Ovary (tissue), 9 donors: ENCODE measurements around the gene MUC6. TPM values are rescaled to one million over a fixed set of nuclear protein-coding genes. Genes with fewer than 3 reads are reported as not detected.
A peak's percentile ranks its signal among the peaks of the same experiment; 100 is the strongest.

Experiments used
- DNase-seq, 5 donors: peaks; one replicate each; pipeline ENCODE4 v3.0.0-alpha.2; 2019 to 2020
- H3K27ac ChIP-seq, 2 donors: fragments of 200-600 bp; one replicate each; pipeline versions ENCODE4 v1.5.1 to v1.8.0; 2019 to 2022
- H3K27me3 ChIP-seq: fragments of 200-600 bp; one replicate; pipeline ENCODE4 v1.8.0; 2022
- H3K36me3 ChIP-seq: fragments of 200-600 bp; sonication (generic); one replicate; pipeline ENCODE4 v1.5.1; 2019
- H3K4me1 ChIP-seq: one replicate; pipeline ENCODE4 v1.8.1; 2013; ENCODE audit warnings: mild to moderate bottlenecking, moderate library complexity; ENCODE audit not compliant: insufficient read depth
- H3K4me3 ChIP-seq: fragments of 200-600 bp; sonication (generic); one replicate; pipeline ENCODE4 v1.5.1; 2017
- H3K9me3 ChIP-seq, 2 donors: fragments of 200-600 bp in 1 of 2; sonication (generic) in 1 of 2; one replicate each; pipeline versions ENCODE4 v1.5.1 to v1.8.1; 2013 to 2019; ENCODE audit warnings: mild to moderate bottlenecking in 1 of 2, moderate library complexity in 1 of 2
- CTCF ChIP-seq, 3 donors: fragments of 450-650 bp in 2 of 3; fragments of 200-600 bp in 1 of 3; IDR thresholded peaks; one replicate each; pipeline versions ENCODE4 v1.5.1 to v1.8.0; 2016 to 2022; ENCODE audit warnings: antibody characterized with exemption in 3 of 3, mild to moderate bottlenecking in 1 of 3
- EP300 ChIP-seq: sonication (generic); formaldehyde crosslinking; IDR thresholded peaks from one replicate; pipeline ENCODE4 v1.6.1; 2017; ENCODE audit warnings: antibody characterized with exemption
- POLR2A ChIP-seq: fragments of 450-650 bp; IDR thresholded peaks from one replicate; pipeline ENCODE4 v1.6.1; 2017; ENCODE audit warnings: antibody characterized with exemption, mild to moderate bottlenecking, moderate library complexity
- WGBS, 3 donors: extraction: QIAGEN DNeasy Blood & Tissue Kit in 1 of 3; methylation state at CpG; one replicate each; pipeline versions ENCODE4 v1.1.5 to v1.1.7; 2013 to 2017; 5-methylcytosine and 5-hydroxymethylcytosine counted together
- intact Hi-C, 4 donors: fragments of 100-400 bp; cut with DNase I; formaldehyde crosslinking; loops; one replicate each; pipeline versions ENCODE4 v1.11.0 to v1.15.1; 2022 to 2023
- polyA plus RNA-seq, 2 donors: library from polyadenylated mRNA; stranded (reverse); fragments of 200-250 nt in 1 of 2; fragments of 350-450 nt in 1 of 2; fragmentation: Illumina TruSeq in 1 of 2; extraction: RNeasy Lipid Tissue Mini Kit (QIAGEN cat#74804) in 1 of 2; gene quantifications; one replicate each; pipeline ENCODE4 v1.2.3, GENCODE V29; 2013 to 2014
- total RNA-seq, 7 donors: library from RNA; depleted of rRNA in 2 of 7; stranded (reverse); fragments of >200 nt in 2 of 7; fragmentation: NEBNext Ultra II Directional in 3 of 7; extraction: Animal tissue kit (Norgen Biotek cat#: 25700) in 3 of 7; gene quantifications; one replicate each; pipeline versions ENCODE4 v1.1.0 to v1.2.4, GENCODE V29; 2016 to 2023
- donor health status: DM: no; HTN: no; CAD: no; lungs with moderate emphysema.
- donor health status: DM: no; HTN: no; CAD: no.
- donor health status: Bipolar disorder and iron deficiency.
- donor health status: DM: yes; HTN: yes; CAD: no.
- donor health status: DM: no; HTN: no; CAD: no.
- donor health status: DM: yes; HTN: yes; CAD: no.

The MUC6 gene
- total and polyA plus RNA-seq, 9 donors: 0.02 to 7.2 (median 0.31) TPM; not detected in 1

DNA sequence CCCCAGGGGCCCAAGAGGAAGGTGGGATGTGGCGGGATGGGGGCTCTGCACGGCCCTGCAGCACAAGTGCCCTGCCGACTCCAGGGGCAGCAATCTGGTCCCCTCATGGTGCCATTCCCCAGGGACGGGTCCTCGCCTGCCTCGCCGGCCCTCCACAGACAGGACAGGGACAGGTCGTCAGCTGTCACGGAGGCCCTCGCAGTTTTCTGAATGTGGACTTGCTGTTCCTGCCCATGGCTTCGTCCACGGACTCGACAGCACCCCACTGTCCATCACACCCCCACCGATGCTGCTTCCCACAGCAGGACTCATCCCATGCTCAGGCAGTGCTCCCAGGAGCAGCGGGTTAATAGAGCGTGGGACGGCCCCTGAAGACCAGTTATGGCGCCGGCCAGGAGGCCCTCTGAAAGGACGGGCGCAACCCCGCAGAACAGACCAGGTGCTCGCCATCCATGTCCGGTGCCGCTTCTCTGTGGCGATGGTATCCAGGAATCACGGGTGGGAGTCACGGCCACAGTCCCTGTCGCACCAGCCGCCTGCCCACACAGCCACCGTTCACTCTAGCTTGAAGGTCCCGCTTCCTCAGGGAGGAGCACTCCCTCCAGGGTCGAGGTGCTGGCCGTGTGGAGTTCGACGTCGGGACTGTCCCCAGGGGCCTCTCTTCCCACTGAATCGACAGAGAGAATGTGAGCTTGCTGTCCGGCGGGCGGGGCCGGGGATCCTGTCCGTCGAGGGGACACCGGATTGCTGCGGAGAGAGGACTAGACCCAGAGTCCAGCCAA lies 19.7 kb upstream of the MUC6 start:
- intact Hi-C loops: loop anchor here in 1 of 4 donors (10.0 kb wide), 1 partner anchor 201 kb away; no protein-coding TSS in a partner anchor
- peak in 4 of 5 donors; percentile 5 to 30 (median 10) for DNase-seq
- no peaks in the 10 kb centered on the region for H3K27me3 ChIP-seq
- TF ChIP-seq CTCF (IDR thresholded peaks at IDR 0.05): no peak
- no peak for TF ChIP-seq POLR2A
- TF ChIP-seq EP300: no peak
- 76 to 79% (median 78%) methylated on average over 46 of the region's 46 CpGs for WGBS, 3 donors
- no peaks in the 10 kb centered on the region for H3K4me1 ChIP-seq
- H3K9me3 ChIP-seq: no peaks in the 10 kb centered on the region
- H3K27ac ChIP-seq: no peak overlapping the region
- H3K4me3 ChIP-seq: no peak overlapping the region
- no peaks in the 10 kb centered on the region for H3K36me3 ChIP-seq

DNA sequence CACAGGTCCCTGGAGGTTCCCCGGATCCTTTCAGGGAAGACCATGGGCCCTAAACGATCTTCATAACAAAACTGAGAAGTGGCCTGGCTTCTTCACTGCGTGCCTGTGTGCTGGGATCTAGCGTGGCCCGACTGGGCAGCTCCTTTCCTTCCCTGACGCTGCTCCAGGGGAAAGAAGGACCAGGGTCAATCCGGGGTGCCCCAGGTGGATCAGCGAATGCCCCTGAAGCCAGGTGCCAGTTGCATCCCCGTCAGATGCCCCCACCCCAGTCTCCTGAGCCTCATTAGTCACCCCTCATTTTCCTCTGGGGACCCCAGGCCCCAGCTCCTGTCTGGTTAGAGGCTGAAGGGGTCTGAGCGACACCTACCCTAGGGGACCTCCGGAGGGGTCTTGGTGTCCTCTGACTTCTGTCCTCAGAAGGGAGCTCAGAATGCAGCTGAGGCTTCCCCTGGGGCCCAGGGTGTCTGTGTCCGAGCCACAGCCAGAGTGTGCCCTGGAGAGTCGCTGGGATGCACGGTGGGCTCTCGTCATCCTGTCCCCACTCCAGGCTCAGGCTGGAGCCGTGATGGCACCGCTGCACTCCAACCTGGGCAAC lies 18.7 kb upstream of the MUC6 start:
- peak in 2 of 5 donors; percentile 4 to 12 for DNase-seq
- WGBS, 3 donors: 88 to 92% (median 88%) methylated on average over 16 to 17 of the region's 17 CpGs
- intact Hi-C loops: loop anchor here in 1 of 4 donors (10.0 kb wide), 1 partner anchor 200 kb away; no protein-coding TSS in a partner anchor
- H3K9me3 ChIP-seq: no peaks in the 10 kb centered on the region
- no peak overlapping the region for H3K27ac ChIP-seq
- no peaks in the 10 kb centered on the region for H3K4me1 ChIP-seq
- no peaks in the 10 kb centered on the region for H3K36me3 ChIP-seq
- TF ChIP-seq CTCF (IDR thresholded peaks at IDR 0.05): no peak
- no peak for TF ChIP-seq POLR2A
- no peaks in the 10 kb centered on the region for H3K27me3 ChIP-seq
- H3K4me3 ChIP-seq: no peak overlapping the region

GRCh38 chr11:1054143-1055108 lies 17.9 kb upstream of the MUC6 start:
- 17 to 37% (median 20%) methylated on average over 21 to 25 of the region's 25 CpGs for WGBS, 3 donors
- no peak overlapping the region for H3K4me3 ChIP-seq
- intact Hi-C loops: loop anchor here in 1 of 4 donors (10.0 kb wide), 1 partner anchor 200 kb away; no protein-coding TSS in a partner anchor
- H3K36me3 ChIP-seq: no peaks in the 10 kb centered on the region
- peak; percentile 7 to 32 (median 14) for DNase-seq
- H3K9me3 ChIP-seq: no peaks in the 10 kb centered on the region
- no peak overlapping the region for H3K27ac ChIP-seq
- H3K27me3 ChIP-seq: no peaks in the 10 kb centered on the region
- TF ChIP-seq CTCF (IDR thresholded peaks at IDR 0.05) (no peak), POLR2A (no peak), EP300 (no peak)
- H3K4me1 ChIP-seq: no peaks in the 10 kb centered on the region
